Measurements from ENCODE around the gene FCHSD2.

Gene FCHSD2

DNA sequence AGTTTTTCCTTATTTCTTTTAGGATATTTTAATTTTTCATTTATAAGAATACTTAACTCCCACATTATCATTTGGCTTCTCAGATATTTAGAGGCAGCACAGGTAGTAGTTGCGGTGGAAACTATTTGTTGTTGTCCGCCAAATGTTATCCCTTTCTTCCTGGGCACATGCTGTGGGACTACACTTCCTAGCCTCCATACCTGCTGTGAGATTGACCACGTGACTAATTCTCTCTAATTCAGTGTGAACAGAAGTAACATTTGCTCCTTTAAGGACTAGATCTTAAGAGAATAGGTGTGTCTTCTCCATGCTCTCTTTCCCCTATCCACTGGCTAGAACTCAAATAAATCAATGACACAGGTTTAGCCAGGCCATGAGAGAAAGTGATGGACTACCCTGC lies 191.4 kb downstream of the FCHSD2 start:
- Histone ChIP-seq H3K27me3 (replicated peaks in 2 of 5; ENCODE audit: control insufficient read depth in 4 of 5, insufficient read depth in 5 of 5, low read length in 4 of 5) (no peaks in the 10 kb centered on the region), H3K4me1 (ENCODE audit: control extremely low read depth in 1 of 4, control insufficient read depth in 4 of 4, insufficient read depth in 4 of 4, low read length in 3 of 4) (peaks cover 0 to 2% (median 0%) of the 10 kb centered on the region in 4 experiments), H3K27ac (ENCODE audit: insufficient read depth in 1 of 2, low read depth in 1 of 2, low read length in 2 of 2, poor library complexity in 1 of 2, severe bottlenecking in 2 of 2) (no peak overlapping the region), H3K9me3 (ENCODE audit: control extremely low read depth in 1 of 5, control insufficient read depth in 4 of 5, insufficient read depth in 2 of 5, low read depth in 1 of 5, low read length in 4 of 5) (peaks cover 0 to 2% (median 0%) of the 10 kb centered on the region in 5 experiments), H3K4me3 (ENCODE audit: control insufficient read depth in 1 of 7, extremely low read depth in 1 of 7, insufficient read depth in 4 of 7, low read depth in 2 of 7, low read length in 6 of 7) (no peak overlapping the region), H3K36me3 (ENCODE audit: control insufficient read depth in 4 of 4, insufficient read depth in 4 of 4, low read length in 3 of 4) (peaks cover 3 to 6% (median 3%) of the 10 kb centered on the region in 4 experiments)
- ChIA-PET CTCF (interaction anchor here (1.4 kb wide), 2 partner anchors 13 to 24 kb away, joined by 3 read pairs; no protein-coding TSS in a partner anchor), POLR2A (no interaction called here)
- DNase-seq, result no peak
- 100% methylated on average over 2 of the region's 3 CpGs for WGBS (ENCODE audit: insufficient coverage)

DNA sequence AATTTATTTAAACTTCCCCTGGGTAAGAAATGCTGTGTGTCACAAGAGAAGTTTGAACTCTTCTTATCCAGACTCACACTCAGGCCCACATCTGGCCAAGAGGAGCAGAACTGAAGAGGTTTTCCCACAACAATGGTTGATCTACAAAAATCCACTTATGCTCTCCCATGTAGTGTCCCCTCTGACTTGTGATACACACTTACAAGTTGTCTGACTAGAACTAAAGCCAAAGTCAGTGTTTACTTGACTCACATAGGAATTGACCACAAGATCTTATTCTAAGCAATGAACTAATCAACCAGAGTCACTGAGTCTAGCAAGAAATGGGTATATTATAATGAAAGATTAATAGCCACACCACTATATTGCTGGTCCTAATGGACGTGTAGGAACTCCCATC lies 194.9 kb downstream of the FCHSD2 start:
- ChIA-PET CTCF (no interaction called here), POLR2A (no interaction called here)
- no peak for DNase-seq
- no peak overlapping the region for H3K27ac ChIP-seq (ENCODE audit: insufficient read depth in 1 of 2, low read depth in 1 of 2, low read length in 2 of 2, poor library complexity in 1 of 2, severe bottlenecking in 2 of 2)
- H3K4me1 ChIP-seq (ENCODE audit: control extremely low read depth in 1 of 4, control insufficient read depth in 4 of 4, insufficient read depth in 4 of 4, low read length in 3 of 4), result no peaks in the 10 kb centered on the region
- H3K27me3 ChIP-seq (replicated peaks in 2 of 5; ENCODE audit: control insufficient read depth in 4 of 5, insufficient read depth in 5 of 5, low read length in 4 of 5), result no peaks in the 10 kb centered on the region
- WGBS (ENCODE audit: insufficient coverage), result no CpG with 5 or more reads among the region's 1 CpG
- no peak overlapping the region for H3K4me3 ChIP-seq (ENCODE audit: control insufficient read depth in 1 of 7, extremely low read depth in 1 of 7, insufficient read depth in 4 of 7, low read depth in 2 of 7, low read length in 6 of 7)
- peaks cover 0 to 2% (median 0%) of the 10 kb centered on the region in 5 experiments for H3K9me3 ChIP-seq (ENCODE audit: control extremely low read depth in 1 of 5, control insufficient read depth in 4 of 5, insufficient read depth in 2 of 5, low read depth in 1 of 5, low read length in 4 of 5)
- H3K36me3 ChIP-seq (ENCODE audit: control insufficient read depth in 4 of 4, insufficient read depth in 4 of 4, low read length in 3 of 4), result peaks cover 3 to 8% (median 5%) of the 10 kb centered on the region in 4 experiments

DNA sequence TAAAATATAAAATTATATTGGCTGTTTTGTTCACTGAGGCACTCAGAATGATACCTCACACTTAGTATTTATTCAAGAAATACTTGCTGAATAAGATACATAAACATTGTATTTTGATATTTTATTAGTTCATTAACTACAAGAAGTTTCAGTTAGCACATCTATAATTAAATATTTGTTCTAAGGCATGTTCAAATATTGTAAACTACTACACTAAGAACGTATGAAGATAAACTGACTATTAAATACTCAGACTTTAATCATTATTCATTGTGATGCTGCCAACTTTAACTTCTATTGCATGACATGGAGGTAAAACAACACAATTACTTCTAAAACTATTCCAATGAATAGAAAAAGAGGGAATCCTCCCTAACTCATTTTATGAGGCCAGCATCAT lies 198.5 kb downstream of the FCHSD2 start:
- H3K27me3 ChIP-seq (replicated peaks in 2 of 5; ENCODE audit: control insufficient read depth in 4 of 5, insufficient read depth in 5 of 5, low read length in 4 of 5), result no peaks in the 10 kb centered on the region
- WGBS (ENCODE audit: insufficient coverage), result no CpG with 5 or more reads among the region's 1 CpG
- H3K36me3 ChIP-seq (ENCODE audit: control insufficient read depth in 4 of 4, insufficient read depth in 4 of 4, low read length in 3 of 4), result peaks cover 5 to 14% (median 8%) of the 10 kb centered on the region in 4 experiments
- CTCF ChIA-PET, result no interaction called here
- H3K27ac ChIP-seq (ENCODE audit: insufficient read depth in 1 of 2, low read depth in 1 of 2, low read length in 2 of 2, poor library complexity in 1 of 2, severe bottlenecking in 2 of 2), result no peak overlapping the region
- POLR2A ChIA-PET, result interaction anchor here (0.7 kb wide), 1 partner anchor 8 kb away, joined by 3 read pairs; no protein-coding TSS in a partner anchor
- no peak for DNase-seq
- H3K4me3 ChIP-seq (ENCODE audit: control insufficient read depth in 1 of 7, extremely low read depth in 1 of 7, insufficient read depth in 4 of 7, low read depth in 2 of 7, low read length in 6 of 7), result no peak overlapping the region
- no peaks in the 10 kb centered on the region for H3K9me3 ChIP-seq (ENCODE audit: control extremely low read depth in 1 of 5, control insufficient read depth in 4 of 5, insufficient read depth in 2 of 5, low read depth in 1 of 5, low read length in 4 of 5)
- H3K4me1 ChIP-seq (ENCODE audit: control extremely low read depth in 1 of 4, control insufficient read depth in 4 of 4, insufficient read depth in 4 of 4, low read length in 3 of 4), result no peaks in the 10 kb centered on the region

DNA sequence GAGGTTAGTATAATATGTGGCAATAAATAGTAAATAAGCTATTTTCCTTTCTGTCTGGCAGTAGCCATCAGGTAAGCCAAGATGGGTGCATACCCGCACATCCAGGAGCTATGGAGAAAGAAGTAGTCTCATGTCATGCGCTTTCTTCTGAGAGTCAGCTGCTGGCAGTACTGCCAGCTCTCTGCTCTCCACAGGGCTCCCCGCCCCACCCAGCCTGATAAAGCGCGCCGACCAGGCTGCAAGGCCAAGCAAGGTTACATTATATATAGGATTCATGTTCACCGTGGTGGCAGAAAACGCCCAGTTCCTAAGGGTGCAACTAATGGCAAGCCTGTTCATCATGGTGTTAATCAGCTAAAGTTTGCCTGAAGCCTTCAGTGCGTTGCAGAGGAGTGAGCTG lies 201.7 kb downstream of the FCHSD2 start:
- ChIA-PET POLR2A (no interaction called here), CTCF (interaction anchor here (0.8 kb wide), 1 partner anchor 14 kb away, joined by 5 read pairs; no protein-coding TSS in a partner anchor)
- Histone ChIP-seq H3K36me3 (ENCODE audit: control insufficient read depth in 4 of 4, insufficient read depth in 4 of 4, low read length in 3 of 4) (peaks cover 4 to 12% (median 11%) of the 10 kb centered on the region in 4 experiments), H3K27ac (ENCODE audit: insufficient read depth in 1 of 2, low read depth in 1 of 2, low read length in 2 of 2, poor library complexity in 1 of 2, severe bottlenecking in 2 of 2) (no peak overlapping the region), H3K27me3 (replicated peaks in 2 of 5; ENCODE audit: control insufficient read depth in 4 of 5, insufficient read depth in 5 of 5, low read length in 4 of 5) (no peaks in the 10 kb centered on the region), H3K4me1 (ENCODE audit: control extremely low read depth in 1 of 4, control insufficient read depth in 4 of 4, insufficient read depth in 4 of 4, low read length in 3 of 4) (peaks cover 3 to 6% (median 6%) of the 10 kb centered on the region in 4 experiments), H3K9me3 (ENCODE audit: control extremely low read depth in 1 of 5, control insufficient read depth in 4 of 5, insufficient read depth in 2 of 5, low read depth in 1 of 5, low read length in 4 of 5) (no peaks in the 10 kb centered on the region), H3K4me3 (ENCODE audit: control insufficient read depth in 1 of 7, extremely low read depth in 1 of 7, insufficient read depth in 4 of 7, low read depth in 2 of 7, low read length in 6 of 7) (no peak overlapping the region)
- DNase-seq, result no peak
- WGBS (ENCODE audit: insufficient coverage), result 100% methylated on average over 8 of the region's 9 CpGs

DNA sequence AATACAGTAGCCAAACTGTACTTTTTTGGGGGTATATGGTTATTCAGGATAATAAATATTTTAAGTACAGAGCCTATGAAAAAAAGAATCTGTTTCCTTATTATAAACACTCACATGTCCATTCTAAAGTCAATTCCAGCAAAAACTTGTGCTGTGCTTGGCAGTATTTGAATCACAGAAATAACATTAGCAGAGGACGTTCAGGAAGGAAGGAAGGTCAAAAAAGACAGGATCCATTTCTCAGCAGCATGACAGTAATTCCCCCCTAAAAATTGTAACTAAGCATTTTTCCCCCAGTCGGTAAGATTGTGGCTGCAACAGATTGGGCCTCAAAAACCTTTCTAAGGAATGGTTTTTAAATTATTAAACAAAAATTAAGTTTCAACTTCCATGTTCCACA lies 203.1 kb downstream of the FCHSD2 start:
- H3K27me3 ChIP-seq (replicated peaks in 2 of 5; ENCODE audit: control insufficient read depth in 4 of 5, insufficient read depth in 5 of 5, low read length in 4 of 5), result no peaks in the 10 kb centered on the region
- peaks cover 4 to 12% (median 11%) of the 10 kb centered on the region in 4 experiments for H3K36me3 ChIP-seq (ENCODE audit: control insufficient read depth in 4 of 4, insufficient read depth in 4 of 4, low read length in 3 of 4)
- no peak for DNase-seq
- 100% methylated on average over 1 of the region's 2 CpGs for WGBS (ENCODE audit: insufficient coverage)
- CTCF ChIA-PET, result interaction anchor here (1.6 kb wide), 1 partner anchor 14 kb away, joined by 3 read pairs; no protein-coding TSS in a partner anchor
- H3K4me3 ChIP-seq (ENCODE audit: control insufficient read depth in 1 of 7, extremely low read depth in 1 of 7, insufficient read depth in 4 of 7, low read depth in 2 of 7, low read length in 6 of 7), result no peak overlapping the region
- no peak overlapping the region for H3K27ac ChIP-seq (ENCODE audit: insufficient read depth in 1 of 2, low read depth in 1 of 2, low read length in 2 of 2, poor library complexity in 1 of 2, severe bottlenecking in 2 of 2)
- POLR2A ChIA-PET, result interaction anchor here (0.6 kb wide), 1 partner anchor 316 kb away, joined by 3 read pairs; no protein-coding TSS in a partner anchor
- no peaks in the 10 kb centered on the region for H3K9me3 ChIP-seq (ENCODE audit: control extremely low read depth in 1 of 5, control insufficient read depth in 4 of 5, insufficient read depth in 2 of 5, low read depth in 1 of 5, low read length in 4 of 5)
- peaks cover 3 to 8% (median 6%) of the 10 kb centered on the region in 4 experiments for H3K4me1 ChIP-seq (ENCODE audit: control extremely low read depth in 1 of 4, control insufficient read depth in 4 of 4, insufficient read depth in 4 of 4, low read length in 3 of 4)

DNA sequence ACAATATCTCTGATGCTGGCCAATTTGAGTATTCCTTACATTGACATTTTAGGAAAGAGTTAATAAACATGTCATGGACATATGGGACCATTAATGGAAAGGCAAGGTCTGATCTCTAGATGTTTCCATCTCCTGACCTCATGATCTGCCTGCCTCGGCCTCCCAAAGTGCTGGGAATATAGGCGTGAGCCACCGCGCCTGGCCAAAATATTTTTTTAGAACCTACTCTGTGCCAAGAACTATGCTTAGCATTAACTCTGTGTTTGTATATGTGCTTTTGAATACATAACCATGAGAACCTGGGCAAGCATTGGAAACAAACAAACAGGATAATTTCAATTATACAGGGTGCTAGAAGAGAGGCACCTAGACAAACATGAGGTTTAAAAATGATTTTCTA lies 204.7 kb downstream of the FCHSD2 start:
- Histone ChIP-seq H3K9me3 (ENCODE audit: control extremely low read depth in 1 of 5, control insufficient read depth in 4 of 5, insufficient read depth in 2 of 5, low read depth in 1 of 5, low read length in 4 of 5) (no peaks in the 10 kb centered on the region), H3K4me3 (ENCODE audit: control insufficient read depth in 1 of 7, extremely low read depth in 1 of 7, insufficient read depth in 4 of 7, low read depth in 2 of 7, low read length in 6 of 7) (no peak overlapping the region), H3K4me1 (ENCODE audit: control extremely low read depth in 1 of 4, control insufficient read depth in 4 of 4, insufficient read depth in 4 of 4, low read length in 3 of 4) (peaks cover 3 to 8% (median 6%) of the 10 kb centered on the region in 4 experiments), H3K27me3 (replicated peaks in 2 of 5; ENCODE audit: control insufficient read depth in 4 of 5, insufficient read depth in 5 of 5, low read length in 4 of 5) (no peaks in the 10 kb centered on the region), H3K36me3 (ENCODE audit: control insufficient read depth in 4 of 4, insufficient read depth in 4 of 4, low read length in 3 of 4) (peaks cover 5 to 12% (median 7%) of the 10 kb centered on the region in 4 experiments), H3K27ac (ENCODE audit: insufficient read depth in 1 of 2, low read depth in 1 of 2, low read length in 2 of 2, poor library complexity in 1 of 2, severe bottlenecking in 2 of 2) (no peak overlapping the region)
- ChIA-PET CTCF (interaction anchor here (1.1 to 1.2 kb wide), 2 partner anchors 11 to 13 kb away, joined by 3 read pairs; no protein-coding TSS in a partner anchor), POLR2A (no interaction called here)
- no peak for DNase-seq
- WGBS (ENCODE audit: insufficient coverage), result no CpG with 5 or more reads among the region's 4 CpGs

DNA sequence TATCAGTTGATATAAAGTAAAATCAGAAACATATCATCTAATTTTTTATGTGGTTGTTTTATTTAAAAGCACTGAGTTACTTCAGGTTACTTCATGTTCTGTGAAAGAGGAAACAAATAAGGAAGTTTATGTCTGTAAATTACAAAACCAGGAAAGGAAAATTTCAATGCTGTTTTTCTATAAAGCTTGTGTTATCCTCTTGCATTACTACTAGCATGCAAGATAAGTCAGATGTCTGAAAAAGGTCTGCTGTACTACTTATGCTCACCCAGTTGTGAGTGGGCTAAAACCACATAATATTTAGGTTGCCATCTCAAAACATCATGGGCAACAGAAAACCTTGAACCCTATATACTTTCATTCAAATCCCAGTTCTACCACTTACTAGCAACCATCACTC lies 206.4 kb downstream of the FCHSD2 start:
- H3K4me1 ChIP-seq (ENCODE audit: control extremely low read depth in 1 of 4, control insufficient read depth in 4 of 4, insufficient read depth in 4 of 4, low read length in 3 of 4), result peaks cover 3 to 8% (median 6%) of the 10 kb centered on the region in 4 experiments
- H3K4me3 ChIP-seq (ENCODE audit: control insufficient read depth in 1 of 7, extremely low read depth in 1 of 7, insufficient read depth in 4 of 7, low read depth in 2 of 7, low read length in 6 of 7), result no peak overlapping the region
- no peak overlapping the region for H3K27ac ChIP-seq (ENCODE audit: insufficient read depth in 1 of 2, low read depth in 1 of 2, low read length in 2 of 2, poor library complexity in 1 of 2, severe bottlenecking in 2 of 2)
- no peaks in the 10 kb centered on the region for H3K9me3 ChIP-seq (ENCODE audit: control extremely low read depth in 1 of 5, control insufficient read depth in 4 of 5, insufficient read depth in 2 of 5, low read depth in 1 of 5, low read length in 4 of 5)
- POLR2A ChIA-PET, result interaction anchor here (0.6 to 0.7 kb wide), 2 partner anchors 8 to 119 kb away, joined by 3 read pairs; no protein-coding TSS in a partner anchor
- CTCF ChIA-PET, result interaction anchor here (1.2 kb wide), 1 partner anchor 9 kb away, joined by 5 read pairs; no protein-coding TSS in a partner anchor
- no peaks in the 10 kb centered on the region for H3K27me3 ChIP-seq (replicated peaks in 2 of 5; ENCODE audit: control insufficient read depth in 4 of 5, insufficient read depth in 5 of 5, low read length in 4 of 5)
- no peak for DNase-seq
- H3K36me3 ChIP-seq (ENCODE audit: control insufficient read depth in 4 of 4, insufficient read depth in 4 of 4, low read length in 3 of 4), result peaks cover 5 to 19% (median 5%) of the 10 kb centered on the region in 4 experiments

Measured in common myeloid progenitor, CD34-positive (primary cell).